A549 (cell line): ENCODE data around the gene ENTHD1. TPM values are rescaled to one million over a fixed set of nuclear protein-coding genes. Genes with fewer than 3 reads are reported as not detected.
"Not testable (repeated sequence)": the region's sequence is repeated elsewhere in the genome, so short reads cannot be mapped to it uniquely, and the experiment has no call there.

ENCODE experiments used
- ATAC-seq, 2 experiments: fragments of 200-7000 bp in 1 of 2; fragments of >200 bp in 1 of 2; cut with Nextera tagmentation in 1 of 2; cut with Tn5 transposase in 1 of 2; 3 replicates each; pipeline versions ENCODE4 v1.8.0 to v1.9.1; 2018 to 2020; ENCODE audit warnings: mild to moderate bottlenecking in 1 of 2, moderate library complexity in 1 of 2
- CTCF ChIA-PET: fragments of 300-600 bp; sonication (Branson Sonifier 250); formaldehyde crosslinking; extraction: SDS; loops from one replicate; lab custom pipeline; 2021; ENCODE audit warnings: antibody characterized with exemption, inconsistent platforms; lab: Yijun Ruan, JAX
- POLR2A ChIA-PET: fragments of 350-600 bp; formaldehyde crosslinking; extraction: SDS; loops from one replicate; lab custom pipeline; 2021; ENCODE audit warnings: antibody characterized with exemption, inconsistent platforms; lab: Yijun Ruan, JAX
- DNase-seq, 2 experiments: peaks; one replicate each; pipeline versions ENCODE4 v3.0.0 to v3.0.0-alpha.2; 2011 to 2016; ENCODE audit warnings: low read depth in 1 of 2, low spot score in 1 of 2
- FAIRE-seq: peaks from 2 replicates; lab custom pipeline; 2011; peaks lifted over from hg19 to GRCh38; lab: Jason Lieb, UNC
- H3K27ac ChIP-seq, 2 experiments: fragments of >200 bp; sonication (Bioruptor Twin); formaldehyde crosslinking; 3 replicates each; pipeline ENCODE4 v1.5.1; 2016 to 2017
- H3K4me1 ChIP-seq: fragments of >200 bp; sonication (Bioruptor Twin); formaldehyde crosslinking; 3 replicates; pipeline ENCODE4 v1.6.1; 2016
- H3K4me2 ChIP-seq: fragments of >200 bp; sonication (Bioruptor Twin); formaldehyde crosslinking; 3 replicates; pipeline ENCODE4 v1.6.1; 2016
- H3K4me3 ChIP-seq: fragments of >200 bp; sonication (Bioruptor Twin); formaldehyde crosslinking; 3 replicates; pipeline ENCODE4 v1.5.1; 2016
- H3K9me3 ChIP-seq: fragments of >200 bp; sonication (Bioruptor Twin); formaldehyde crosslinking; 3 replicates; pipeline ENCODE4 v1.6.1; 2016
- BCL3 ChIP-seq: fragments of >200 bp; sonication (Bioruptor Twin); formaldehyde crosslinking; IDR thresholded peaks from 3 replicates; pipeline ENCODE4 v1.6.1; 2016
- CHD4 ChIP-seq: fragments of 200-600 bp; sonication (generic); IDR thresholded peaks from 2 replicates; pipeline ENCODE4 v1.6.1; 2016; ENCODE audit warnings: antibody characterized with exemption, mild to moderate bottlenecking, borderline replicate concordance
- E2F6 ChIP-seq: IDR thresholded peaks from 2 replicates; pipeline ENCODE4 v1.6.1; 2012; ENCODE audit warnings: low read depth, borderline replicate concordance
- EP300 ChIP-seq, 2 experiments: fragments of >200 bp; sonication (Bioruptor Twin); formaldehyde crosslinking; IDR thresholded peaks; 2 replicates in 1 of 2; 3 replicates in 1 of 2; pipeline ENCODE4 v1.6.1; 2016 to 2017
- FOSB ChIP-seq: fragments of 250-450 bp; sonication (Bioruptor Pico); IDR thresholded peaks from 2 replicates; pipeline ENCODE4 v1.5.0; 2020; ENCODE audit warnings: mild to moderate bottlenecking, moderate library complexity
- FOSL2 ChIP-seq, 2 experiments: fragments of 450-650 bp in 1 of 2; fragments of >200 bp in 1 of 2; sonication (Bioruptor Twin) in 1 of 2; formaldehyde crosslinking; IDR thresholded peaks; 2 replicates each; pipeline versions ENCODE4 v1.5.0 to v1.6.1; 2016 to 2020; ENCODE audit warnings: mild to moderate bottlenecking in 1 of 2, moderate library complexity in 1 of 2
- HOXB13 ChIP-seq: fragments of 250-450 bp; sonication (Bioruptor Pico); IDR thresholded peaks from 2 replicates; pipeline ENCODE4 v1.5.0; 2020; ENCODE audit warnings: low read depth, mild to moderate bottlenecking, moderate library complexity
- HOXB5 ChIP-seq: fragments of 250-450 bp; sonication (Bioruptor Pico); IDR thresholded peaks from 2 replicates; pipeline ENCODE4 v1.5.0; 2020; ENCODE audit warnings: mild to moderate bottlenecking, moderate library complexity
- JUNB ChIP-seq: fragments of >200 bp; sonication (Bioruptor Twin); formaldehyde crosslinking; IDR thresholded peaks from 2 replicates; pipeline ENCODE4 v1.6.1; 2016
- NFE2L2 ChIP-seq: fragments of 150-350 bp; conservative IDR thresholded peaks from 2 replicates; pipeline ENCODE4 v1.6.1; 2014; ENCODE audit warnings: low read length
- PHF8 ChIP-seq: fragments of 200-600 bp; sonication (generic); IDR thresholded peaks from 2 replicates; pipeline ENCODE4 v1.6.1; 2016; ENCODE audit warnings: low read depth, mild to moderate bottlenecking, antibody characterized with exemption, moderate library complexity, borderline replicate concordance
- POLR2A ChIP-seq: IDR thresholded peaks from 2 replicates; pipeline ENCODE4 v1.6.1; 2012; ENCODE audit warnings: mild to moderate bottlenecking, low read length
- POLR2AphosphoS2 ChIP-seq: conservative IDR thresholded peaks from 2 replicates; pipeline ENCODE4 v1.6.1; 2012; ENCODE audit warnings: low read length, improper control_type of control experiment, inconsistent platforms
- RAD21 ChIP-seq, 2 experiments: fragments of >200 bp in 1 of 2; sonication (Bioruptor Twin) in 1 of 2; formaldehyde crosslinking in 1 of 2; IDR thresholded peaks in 1 of 2; conservative IDR thresholded peaks in 1 of 2; 2 replicates in 1 of 2; 3 replicates in 1 of 2; pipeline ENCODE4 v1.6.1; 2012 to 2018; ENCODE audit warnings: inconsistent platforms in 1 of 2
- RNF2 ChIP-seq: fragments of 200-600 bp; sonication (generic); IDR thresholded peaks from 2 replicates; pipeline ENCODE4 v1.6.1; 2016; ENCODE audit warnings: low read depth, mild to moderate bottlenecking, antibody characterized with exemption, moderate library complexity, borderline replicate concordance
- SMC3 ChIP-seq: fragments of >200 bp; sonication (Bioruptor Twin); formaldehyde crosslinking; IDR thresholded peaks from 3 replicates; pipeline ENCODE4 v1.6.1; 2018; ENCODE audit warnings: inconsistent platforms
- SREBF2 ChIP-seq: fragments of 450-650 bp; IDR thresholded peaks from 2 replicates; pipeline ENCODE4 v1.6.1; 2014; ENCODE audit warnings: mild to moderate bottlenecking, moderate library complexity
- TP53 ChIP-seq: fragments of 250-450 bp; sonication (Bioruptor Pico); IDR thresholded peaks from 2 replicates; pipeline ENCODE4 v1.5.0; 2021; ENCODE audit warnings: mild to moderate bottlenecking, moderate library complexity
- ZC3H11A ChIP-seq: fragments of 450-650 bp; IDR thresholded peaks from 2 replicates; pipeline ENCODE4 v1.6.1; 2014; ENCODE audit warnings: antibody characterized with exemption, mild to moderate bottlenecking
- ZFP36 ChIP-seq: fragments of 450-650 bp; IDR thresholded peaks from 2 replicates; pipeline ENCODE4 v1.6.1; 2014; ENCODE audit warnings: borderline replicate concordance; ENCODE audit not compliant: partially characterized antibody
- WGBS: methylation state at CpG from one replicate; pipeline ENCODE4 v1.1.6; 2017; ENCODE audit errors: missing lambda C conversion rate; 5-methylcytosine and 5-hydroxymethylcytosine counted together
- polyA plus RNA-seq, 4 experiments: library from polyadenylated mRNA; depleted of rRNA in 3 of 4; stranded (reverse); fragments of >200 nt; fragmentation: RNase III in 1 of 4; extraction: RNeasy Plus Mini Kit Qiagen cat#74134 plus additional on column Dnase treatment in 1 of 4; gene quantifications; 2 replicates in 3 of 4; 3 replicates in 1 of 4; pipeline ENCODE4 v1.2.3, GENCODE V29; 2011 to 2017
- TF ChIP-seq, protein P1 (sequence below): fragments of >200 bp; sonication (Bioruptor Twin); formaldehyde crosslinking; IDR thresholded peaks from 3 replicates; pipeline ENCODE4 v1.5.1; 2016
- TF ChIP-seq, protein P2 (sequence below): fragments of 200-600 bp; sonication (generic); IDR thresholded peaks from 2 replicates; pipeline ENCODE4 v1.6.1; 2016; ENCODE audit warnings: antibody characterized with exemption, mild to moderate bottlenecking, moderate library complexity

Gene ENTHD1
- polyA plus RNA-seq, 2 of the 4 experiments (the other 2 are of a cell fraction): not detected

DNA sequence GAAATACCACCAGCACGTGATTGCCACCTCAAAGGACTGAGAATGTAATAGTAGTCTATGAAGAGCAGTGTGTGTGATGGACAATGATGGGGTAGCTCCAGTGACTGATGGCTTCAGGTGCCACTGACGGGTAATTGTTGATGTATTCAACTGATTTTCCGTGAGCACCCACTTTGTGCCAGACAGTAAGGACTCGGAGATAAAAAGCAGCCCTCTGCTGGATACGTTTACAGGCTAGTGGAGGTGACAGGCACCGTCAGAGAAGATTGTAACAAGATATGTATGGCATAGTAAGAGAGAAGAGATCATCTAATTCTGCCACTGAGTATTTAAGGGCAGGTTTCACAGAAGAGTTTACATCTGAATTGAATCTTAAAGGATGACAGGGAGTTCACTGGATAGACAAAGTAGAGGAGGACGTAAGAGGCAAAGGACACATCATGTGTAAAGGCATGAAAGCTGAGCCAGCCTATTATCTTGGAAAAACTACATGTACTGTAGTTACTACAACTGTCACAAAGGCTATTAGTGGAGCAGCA is 1.1 kb upstream of the ENTHD1 start:
- Histone ChIP-seq H3K4me3 (no peak overlapping the region), H3K4me2 (no peak overlapping the region), H3K9me3 (no peaks in the 10 kb centered on the region), H3K4me1 (no peaks in the 10 kb centered on the region), H3K27ac (no peak overlapping the region)
- WGBS: 24% methylated on average over 7 of the region's 7 CpGs
- TF ChIP-seq E2F6 (no peak), POLR2AphosphoS2 (no peak), HOXB5 (CRISPR knock-in tag) (no peak), RAD21 (conservative IDR thresholded peaks at IDR 0.05 in 1 of 2, IDR thresholded peaks at IDR 0.05 in 1 of 2) (no peak), FOSB (CRISPR knock-in tag) (no peak), EP300 (IDR thresholded peaks at IDR 0.05) (no peak), FOSL2 (IDR thresholded peaks at IDR 0.05) (no peak), FOSL2 (CRISPR knock-in tag; IDR thresholded peaks at IDR 0.05) (no peak), TP53 (no peak), HOXB13 (no peak), ZFP36 (no peak), SREBF2 (no peak), JUNB (no peak), PHF8 (no peak), RNF2 (no peak), SMC3 (no peak), NFE2L2 (no peak), CHD4 (no peak)
- TF ChIP-seq, protein P1, sequence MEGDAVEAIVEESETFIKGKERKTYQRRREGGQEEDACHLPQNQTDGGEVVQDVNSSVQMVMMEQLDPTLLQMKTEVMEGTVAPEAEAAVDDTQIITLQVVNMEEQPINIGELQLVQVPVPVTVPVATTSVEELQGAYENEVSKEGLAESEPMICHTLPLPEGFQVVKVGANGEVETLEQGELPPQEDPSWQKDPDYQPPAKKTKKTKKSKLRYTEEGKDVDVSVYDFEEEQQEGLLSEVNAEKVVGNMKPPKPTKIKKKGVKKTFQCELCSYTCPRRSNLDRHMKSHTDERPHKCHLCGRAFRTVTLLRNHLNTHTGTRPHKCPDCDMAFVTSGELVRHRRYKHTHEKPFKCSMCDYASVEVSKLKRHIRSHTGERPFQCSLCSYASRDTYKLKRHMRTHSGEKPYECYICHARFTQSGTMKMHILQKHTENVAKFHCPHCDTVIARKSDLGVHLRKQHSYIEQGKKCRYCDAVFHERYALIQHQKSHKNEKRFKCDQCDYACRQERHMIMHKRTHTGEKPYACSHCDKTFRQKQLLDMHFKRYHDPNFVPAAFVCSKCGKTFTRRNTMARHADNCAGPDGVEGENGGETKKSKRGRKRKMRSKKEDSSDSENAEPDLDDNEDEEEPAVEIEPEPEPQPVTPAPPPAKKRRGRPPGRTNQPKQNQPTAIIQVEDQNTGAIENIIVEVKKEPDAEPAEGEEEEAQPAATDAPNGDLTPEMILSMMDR: no peak
- no peak for FAIRE-seq
- ChIA-PET CTCF (no interaction called here), POLR2A (no interaction called here)
- ATAC-seq: no peak
- DNase-seq: no peak

- WGBS: 56% methylated on average over 3 of the region's 3 CpGs
- not testable (repeated sequence) for ATAC-seq
These were observed 3.6 kb downstream of the ENTHD1 start for GRCh38 chr22:39889924-39890323.

DNA sequence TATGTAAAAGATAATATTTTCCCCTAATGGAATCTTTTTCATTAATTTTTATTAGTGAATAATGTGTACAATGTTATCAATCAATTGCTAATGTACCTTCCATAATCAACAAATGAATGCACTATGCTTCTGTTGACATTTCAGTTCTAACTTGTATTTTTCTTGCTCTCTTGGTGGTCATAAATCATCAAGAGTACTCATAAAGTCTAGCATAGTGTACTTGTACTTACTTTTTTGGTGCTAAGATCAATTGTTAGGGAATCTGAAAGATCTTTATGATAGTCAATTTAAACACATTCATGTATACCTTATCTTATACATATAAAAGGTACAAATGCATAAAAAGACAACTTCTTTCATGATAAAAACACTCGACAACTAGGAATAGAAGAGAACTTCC is 10.5 kb downstream of the ENTHD1 start:
- POLR2A ChIA-PET: no interaction called here
- Histone ChIP-seq H3K4me1 (no peaks in the 10 kb centered on the region), H3K4me3 (no peak overlapping the region), H3K9me3 (no peaks in the 10 kb centered on the region), H3K4me2 (no peak overlapping the region), H3K27ac (no peak overlapping the region)
- CTCF ChIA-PET: no interaction called here
- ATAC-seq (no peak), FAIRE-seq (no peak), DNase-seq (no peak)
- TF ChIP-seq, protein P2, sequence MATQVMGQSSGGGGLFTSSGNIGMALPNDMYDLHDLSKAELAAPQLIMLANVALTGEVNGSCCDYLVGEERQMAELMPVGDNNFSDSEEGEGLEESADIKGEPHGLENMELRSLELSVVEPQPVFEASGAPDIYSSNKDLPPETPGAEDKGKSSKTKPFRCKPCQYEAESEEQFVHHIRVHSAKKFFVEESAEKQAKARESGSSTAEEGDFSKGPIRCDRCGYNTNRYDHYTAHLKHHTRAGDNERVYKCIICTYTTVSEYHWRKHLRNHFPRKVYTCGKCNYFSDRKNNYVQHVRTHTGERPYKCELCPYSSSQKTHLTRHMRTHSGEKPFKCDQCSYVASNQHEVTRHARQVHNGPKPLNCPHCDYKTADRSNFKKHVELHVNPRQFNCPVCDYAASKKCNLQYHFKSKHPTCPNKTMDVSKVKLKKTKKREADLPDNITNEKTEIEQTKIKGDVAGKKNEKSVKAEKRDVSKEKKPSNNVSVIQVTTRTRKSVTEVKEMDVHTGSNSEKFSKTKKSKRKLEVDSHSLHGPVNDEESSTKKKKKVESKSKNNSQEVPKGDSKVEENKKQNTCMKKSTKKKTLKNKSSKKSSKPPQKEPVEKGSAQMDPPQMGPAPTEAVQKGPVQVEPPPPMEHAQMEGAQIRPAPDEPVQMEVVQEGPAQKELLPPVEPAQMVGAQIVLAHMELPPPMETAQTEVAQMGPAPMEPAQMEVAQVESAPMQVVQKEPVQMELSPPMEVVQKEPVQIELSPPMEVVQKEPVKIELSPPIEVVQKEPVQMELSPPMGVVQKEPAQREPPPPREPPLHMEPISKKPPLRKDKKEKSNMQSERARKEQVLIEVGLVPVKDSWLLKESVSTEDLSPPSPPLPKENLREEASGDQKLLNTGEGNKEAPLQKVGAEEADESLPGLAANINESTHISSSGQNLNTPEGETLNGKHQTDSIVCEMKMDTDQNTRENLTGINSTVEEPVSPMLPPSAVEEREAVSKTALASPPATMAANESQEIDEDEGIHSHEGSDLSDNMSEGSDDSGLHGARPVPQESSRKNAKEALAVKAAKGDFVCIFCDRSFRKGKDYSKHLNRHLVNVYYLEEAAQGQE: no peak
- TF ChIP-seq POLR2A: no peak
- TF ChIP-seq BCL3: no peak
- no peak for TF ChIP-seq ZFP36
- no peak for TF ChIP-seq TP53
- 5% methylated on average over 1 of the region's 1 CpG for WGBS

More at GRCh38 chr22:39889924-39890323, 3.6 kb downstream of the ENTHD1 start:
- H3K9me3 ChIP-seq, H3K27ac ChIP-seq, DNase-seq, H3K4me3 ChIP-seq, POLR2A ChIA-PET, H3K4me1 ChIP-seq, H3K4me2 ChIP-seq, FAIRE-seq: not testable (repeated sequence)
- CTCF ChIA-PET: interaction anchor here (1.2 kb wide), 1 partner anchor 24 kb away, joined by 3 read pairs; no protein-coding TSS in a partner anchor
- peak; percentile 46 for TF ChIP-seq ZC3H11A
